Measurements from ENCODE around the gene OMA1. TPM values are rescaled to one million over a fixed set of nuclear protein-coding genes. Genes with fewer than 3 reads are reported as not detected.

OMA1 gene
- total RNA-seq, 3 donors from 2014 or later (not counting 1 experiment from before 2014, with no cell fraction given), result 27.2 to 41.1 (median 31.2) TPM

DNA sequence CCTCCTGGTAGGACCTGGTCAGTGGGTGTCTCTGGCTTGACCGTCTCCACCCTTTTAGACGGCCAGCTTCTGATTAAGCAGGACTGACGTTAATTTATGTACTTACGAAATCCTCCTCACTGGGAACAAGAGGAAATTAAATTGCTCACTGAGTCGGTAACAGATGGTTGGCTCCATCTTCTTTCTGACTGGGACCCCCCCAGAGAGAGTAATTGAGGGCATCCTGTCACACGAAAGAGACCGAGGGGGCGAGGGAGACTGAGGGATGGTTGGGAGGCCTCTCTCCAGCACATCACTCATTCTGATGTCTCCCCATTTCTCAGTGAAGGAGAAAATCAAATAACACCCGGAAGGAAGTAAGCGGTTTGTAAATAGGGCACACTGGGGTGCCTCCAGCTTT lies 104.8 kb downstream of the OMA1 start:
- 96% methylated on average over 10 of the region's 10 CpGs for WGBS (ENCODE audit: insufficient coverage)
- no peak overlapping the region for H3K4me3 ChIP-seq (ENCODE audit: low read length)
- Mint-ChIP-seq H3K27ac (no peak overlapping the region), H3K4me3 (no peak overlapping the region), H3K4me1 (no peaks in the 10 kb centered on the region), H3K27me3 (ENCODE audit: low read depth in 2 of 2) (no peaks in the 10 kb centered on the region), H3K36me3 (no peaks in the 10 kb centered on the region), H3K9me3 (no peaks in the 10 kb centered on the region)
- H3K9me3 ChIP-seq (ENCODE audit: control insufficient read depth, insufficient read depth, low read length), result no peaks in the 10 kb centered on the region
- ATAC-seq, result no peak
- intact Hi-C loops (cut with micrococcal nuclease), result no loop called here
- no peaks in the 10 kb centered on the region for H3K27me3 ChIP-seq (ENCODE audit: control insufficient read depth, insufficient read depth, low read length)
- TF ChIP-seq, protein P1, sequence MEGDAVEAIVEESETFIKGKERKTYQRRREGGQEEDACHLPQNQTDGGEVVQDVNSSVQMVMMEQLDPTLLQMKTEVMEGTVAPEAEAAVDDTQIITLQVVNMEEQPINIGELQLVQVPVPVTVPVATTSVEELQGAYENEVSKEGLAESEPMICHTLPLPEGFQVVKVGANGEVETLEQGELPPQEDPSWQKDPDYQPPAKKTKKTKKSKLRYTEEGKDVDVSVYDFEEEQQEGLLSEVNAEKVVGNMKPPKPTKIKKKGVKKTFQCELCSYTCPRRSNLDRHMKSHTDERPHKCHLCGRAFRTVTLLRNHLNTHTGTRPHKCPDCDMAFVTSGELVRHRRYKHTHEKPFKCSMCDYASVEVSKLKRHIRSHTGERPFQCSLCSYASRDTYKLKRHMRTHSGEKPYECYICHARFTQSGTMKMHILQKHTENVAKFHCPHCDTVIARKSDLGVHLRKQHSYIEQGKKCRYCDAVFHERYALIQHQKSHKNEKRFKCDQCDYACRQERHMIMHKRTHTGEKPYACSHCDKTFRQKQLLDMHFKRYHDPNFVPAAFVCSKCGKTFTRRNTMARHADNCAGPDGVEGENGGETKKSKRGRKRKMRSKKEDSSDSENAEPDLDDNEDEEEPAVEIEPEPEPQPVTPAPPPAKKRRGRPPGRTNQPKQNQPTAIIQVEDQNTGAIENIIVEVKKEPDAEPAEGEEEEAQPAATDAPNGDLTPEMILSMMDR (IDR thresholded peaks at IDR 0.05), result no peak
- H3K4me1 ChIP-seq (ENCODE audit: control insufficient read depth, insufficient read depth, low read length), result no peaks in the 10 kb centered on the region
- H3K36me3 ChIP-seq (ENCODE audit: control insufficient read depth, insufficient read depth, low read length), result no peaks in the 10 kb centered on the region
- no peak overlapping the region for H3K27ac ChIP-seq (ENCODE audit: low read length)
- no peak for DNase-seq

DNA sequence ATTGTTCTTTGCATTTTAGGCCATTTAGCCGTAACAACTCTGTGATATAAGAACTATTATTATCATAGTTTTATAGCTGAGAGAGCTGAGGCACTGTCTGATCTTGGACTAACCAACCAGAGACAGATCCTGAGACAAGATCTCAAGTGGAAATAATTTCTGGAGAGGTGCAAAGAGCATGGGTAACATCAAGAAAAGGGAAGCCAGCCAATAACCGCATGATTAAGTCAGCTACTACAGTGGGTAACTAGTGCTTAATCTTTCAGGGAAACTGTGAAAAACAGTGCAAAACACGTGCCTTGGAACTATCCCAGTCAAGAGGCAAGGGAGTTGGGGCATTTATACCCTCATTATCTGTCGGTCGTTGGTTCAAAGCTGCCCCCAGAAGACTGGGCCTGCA lies 105.8 kb downstream of the OMA1 start:
- no peaks in the 10 kb centered on the region for H3K27me3 ChIP-seq (ENCODE audit: control insufficient read depth, insufficient read depth, low read length)
- Mint-ChIP-seq H3K36me3 (no peaks in the 10 kb centered on the region), H3K4me3 (no peak overlapping the region), H3K9me3 (no peaks in the 10 kb centered on the region), H3K27ac (no peak overlapping the region), H3K4me1 (no peaks in the 10 kb centered on the region), H3K27me3 (ENCODE audit: low read depth in 2 of 2) (no peaks in the 10 kb centered on the region)
- H3K4me1 ChIP-seq (ENCODE audit: control insufficient read depth, insufficient read depth, low read length), result no peaks in the 10 kb centered on the region
- no peak overlapping the region for H3K4me3 ChIP-seq (ENCODE audit: low read length)
- no peaks in the 10 kb centered on the region for H3K36me3 ChIP-seq (ENCODE audit: control insufficient read depth, insufficient read depth, low read length)
- intact Hi-C loops (cut with micrococcal nuclease), result no loop called here
- H3K9me3 ChIP-seq (ENCODE audit: control insufficient read depth, insufficient read depth, low read length), result no peaks in the 10 kb centered on the region
- no peak overlapping the region for H3K27ac ChIP-seq (ENCODE audit: low read length)
- TF ChIP-seq, protein P1 (IDR thresholded peaks at IDR 0.05), result no peak
- ATAC-seq (no peak), DNase-seq (no peak)
- 84% methylated on average over 4 of the region's 5 CpGs for WGBS (ENCODE audit: insufficient coverage)

DNA sequence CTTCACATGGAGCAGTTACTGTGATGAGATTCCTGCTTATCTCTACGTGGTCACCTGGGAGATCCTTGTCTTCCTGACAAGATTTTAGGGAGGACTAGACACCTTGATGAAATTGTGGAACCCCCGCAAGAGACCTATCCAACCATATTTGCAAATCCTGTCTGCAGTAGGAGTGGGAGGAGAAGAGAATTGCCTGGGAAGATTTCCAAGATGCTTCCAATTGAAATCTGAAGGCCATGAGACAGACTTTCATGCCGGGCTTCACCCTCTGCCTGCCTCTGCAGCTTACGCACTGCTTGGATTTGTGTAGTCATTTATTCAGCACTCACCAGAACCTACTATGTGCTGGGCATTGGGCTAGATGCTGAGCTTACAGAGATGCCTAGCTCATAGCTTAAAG lies 106.6 kb downstream of the OMA1 start:
- H3K27ac Mint-ChIP-seq, result no peak overlapping the region
- intact Hi-C loops (cut with micrococcal nuclease), result no loop called here

DNA sequence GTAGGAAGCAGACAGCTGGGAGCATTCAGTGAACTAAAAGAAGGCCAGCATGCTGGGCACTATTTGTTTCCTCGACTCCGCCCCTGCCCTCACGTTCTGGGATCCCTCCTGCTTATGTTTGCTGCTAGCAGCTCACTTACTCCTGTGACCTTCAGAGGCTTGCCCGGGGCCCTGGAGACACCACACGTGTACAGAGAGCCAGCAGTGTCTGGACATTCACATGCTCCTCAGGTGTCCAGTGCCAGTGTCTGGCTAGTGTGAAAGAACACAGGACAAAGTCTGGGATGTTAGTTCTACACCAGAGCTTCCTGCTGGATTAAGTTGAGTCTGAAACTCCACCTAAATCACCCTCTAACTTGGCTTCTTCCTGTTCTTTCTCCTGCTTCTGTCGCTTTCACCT lies 108.1 kb downstream of the OMA1 start:
- WGBS (ENCODE audit: insufficient coverage), result 88% methylated on average over 6 of the region's 6 CpGs
- no peak overlapping the region for H3K4me3 ChIP-seq (ENCODE audit: low read length)
- TF ChIP-seq, protein P1 (IDR thresholded peaks at IDR 0.05), result no peak
- H3K9me3 ChIP-seq (ENCODE audit: control insufficient read depth, insufficient read depth, low read length), result no peaks in the 10 kb centered on the region
- H3K27me3 ChIP-seq (ENCODE audit: control insufficient read depth, insufficient read depth, low read length), result no peaks in the 10 kb centered on the region
- Mint-ChIP-seq H3K27me3 (ENCODE audit: low read depth in 2 of 2) (no peaks in the 10 kb centered on the region), H3K4me3 (no peak overlapping the region), H3K36me3 (no peaks in the 10 kb centered on the region), H3K9me3 (no peaks in the 10 kb centered on the region), H3K4me1 (no peaks in the 10 kb centered on the region), H3K27ac (no peak overlapping the region)
- no peaks in the 10 kb centered on the region for H3K4me1 ChIP-seq (ENCODE audit: control insufficient read depth, insufficient read depth, low read length)
- no peak overlapping the region for H3K27ac ChIP-seq (ENCODE audit: low read length)
- intact Hi-C loops (cut with micrococcal nuclease), result no loop called here
- DNase-seq (no peak), ATAC-seq (no peak)
- H3K36me3 ChIP-seq (ENCODE audit: control insufficient read depth, insufficient read depth, low read length), result no peaks in the 10 kb centered on the region

More for the DNA sequence above, 106.6 kb downstream of the OMA1 start:
- H3K36me3 ChIP-seq (ENCODE audit: control insufficient read depth, insufficient read depth, low read length), result no peaks in the 10 kb centered on the region
- H3K36me3 Mint-ChIP-seq, result no peaks in the 10 kb centered on the region
- no peaks in the 10 kb centered on the region for H3K27me3 Mint-ChIP-seq (ENCODE audit: low read depth in 2 of 2)
- no peaks in the 10 kb centered on the region for H3K9me3 ChIP-seq (ENCODE audit: control insufficient read depth, insufficient read depth, low read length)
- no peak overlapping the region for H3K27ac ChIP-seq (ENCODE audit: low read length)
- TF ChIP-seq, protein P1 (IDR thresholded peaks at IDR 0.05), result no peak
- H3K27me3 ChIP-seq (ENCODE audit: control insufficient read depth, insufficient read depth, low read length), result no peaks in the 10 kb centered on the region
- H3K4me3 ChIP-seq (ENCODE audit: low read length), result no peak overlapping the region
- H3K4me1 ChIP-seq (ENCODE audit: control insufficient read depth, insufficient read depth, low read length), result no peaks in the 10 kb centered on the region
- ATAC-seq, result no peak
- no peak overlapping the region for H3K4me3 Mint-ChIP-seq
- WGBS (ENCODE audit: insufficient coverage), result 96% methylated on average over 3 of the region's 4 CpGs
- no peaks in the 10 kb centered on the region for H3K4me1 Mint-ChIP-seq
- no peak for DNase-seq
- H3K9me3 Mint-ChIP-seq, result no peaks in the 10 kb centered on the region
